Natural killer cell (primary cell): ENCODE measurements around the gene NT5M. TPM values are rescaled to one million over a fixed set of nuclear protein-coding genes. Genes with fewer than 3 reads are reported as not detected.

Source experiments
- ATAC-seq, 3 donors: fragments of 150-1000 bp in 2 of 3; fragments of 200-7000 bp in 1 of 3; cut with Tn5 transposase; 1 replicate in 1 of 3; 2 replicates in 2 of 3; pipeline ENCODE4 v1.10.0; 2021; ENCODE audit warnings: mild to moderate bottlenecking in 2 of 3, moderate library complexity in 2 of 3
- DNase-seq, 2 donors: peaks; one replicate each; pipeline versions ENCODE4 v3.0.0 to v3.0.0-alpha.2; 2013 to 2021; ENCODE audit warnings: mixed read lengths in 1 of 2
- H3K27ac ChIP-seq: one replicate; pipeline ENCODE4 v1.5.1; 2013; ENCODE audit warnings: mild to moderate bottlenecking, low read length
- H3K27me3 ChIP-seq: one replicate; pipeline ENCODE4 v1.6.1; 2013; ENCODE audit warnings: low read length; ENCODE audit not compliant: control insufficient read depth, insufficient read depth
- H3K36me3 ChIP-seq: one replicate; pipeline ENCODE4 v1.6.1; 2013; ENCODE audit warnings: low read length; ENCODE audit not compliant: control insufficient read depth, insufficient read depth
- H3K4me1 ChIP-seq: one replicate; pipeline ENCODE4 v1.6.1; 2013; ENCODE audit warnings: low read length; ENCODE audit not compliant: control insufficient read depth, insufficient read depth
- H3K4me3 ChIP-seq: one replicate; pipeline ENCODE4 v1.5.1; 2013; ENCODE audit warnings: low read length
- H3K9me3 ChIP-seq: one replicate; pipeline ENCODE4 v1.6.1; 2013; ENCODE audit warnings: low read length; ENCODE audit not compliant: control insufficient read depth, insufficient read depth
- H3K27ac Mint-ChIP-seq, 2 donors: one replicate each; pipeline ENCODE4 v1.8.0; 2022; ENCODE audit warnings: mild to moderate bottlenecking in 2 of 2, mixed read lengths in 2 of 2, moderate library complexity in 1 of 2
- H3K27me3 Mint-ChIP-seq, 2 donors: one replicate each; pipeline ENCODE4 v1.8.0; 2022; ENCODE audit warnings: low read depth in 2 of 2, mixed read lengths in 2 of 2
- H3K36me3 Mint-ChIP-seq: one replicate; pipeline ENCODE4 v1.8.0; 2022; ENCODE audit warnings: mixed read lengths
- H3K4me1 Mint-ChIP-seq, 2 donors: one replicate each; pipeline ENCODE4 v1.8.0; 2022; ENCODE audit warnings: mixed read lengths in 2 of 2
- H3K4me3 Mint-ChIP-seq: one replicate; pipeline ENCODE4 v1.8.0; 2022; ENCODE audit warnings: mild to moderate bottlenecking, moderate library complexity, mixed read lengths
- H3K9me3 Mint-ChIP-seq, 2 donors: one replicate each; pipeline ENCODE4 v1.8.0; 2022; ENCODE audit warnings: mixed read lengths in 2 of 2
- CTCF ChIP-seq: fragments of 200-600 bp; IDR thresholded peaks from one replicate; pipeline ENCODE4 v1.8.0; 2022; ENCODE audit warnings: antibody characterized with exemption
- WGBS: methylation state at CpG from one replicate; pipeline ENCODE4 v1.1.7; 2013; ENCODE audit warnings: missing lambda C conversion rate; ENCODE audit not compliant: insufficient coverage; 5-methylcytosine and 5-hydroxymethylcytosine counted together
- intact Hi-C: fragments of 100-400 bp; cut with micrococcal nuclease; formaldehyde crosslinking; loops from one replicate; pipeline ENCODE4 v1.14.2; 2022
- total RNA-seq, 4 donors: library from RNA; stranded (reverse); fragments of 120-200 nt in 1 of 4; gene quantifications; one replicate each; pipeline versions ENCODE4 v1.2.3 to v1.2.4, GENCODE V29; 2013 to 2022

The NT5M gene
- total RNA-seq, 3 donors from 2014 or later (not counting 1 experiment from before 2014, with no cell fraction given) = 3.5 to 4.4 (median 4.1) TPM

DNA sequence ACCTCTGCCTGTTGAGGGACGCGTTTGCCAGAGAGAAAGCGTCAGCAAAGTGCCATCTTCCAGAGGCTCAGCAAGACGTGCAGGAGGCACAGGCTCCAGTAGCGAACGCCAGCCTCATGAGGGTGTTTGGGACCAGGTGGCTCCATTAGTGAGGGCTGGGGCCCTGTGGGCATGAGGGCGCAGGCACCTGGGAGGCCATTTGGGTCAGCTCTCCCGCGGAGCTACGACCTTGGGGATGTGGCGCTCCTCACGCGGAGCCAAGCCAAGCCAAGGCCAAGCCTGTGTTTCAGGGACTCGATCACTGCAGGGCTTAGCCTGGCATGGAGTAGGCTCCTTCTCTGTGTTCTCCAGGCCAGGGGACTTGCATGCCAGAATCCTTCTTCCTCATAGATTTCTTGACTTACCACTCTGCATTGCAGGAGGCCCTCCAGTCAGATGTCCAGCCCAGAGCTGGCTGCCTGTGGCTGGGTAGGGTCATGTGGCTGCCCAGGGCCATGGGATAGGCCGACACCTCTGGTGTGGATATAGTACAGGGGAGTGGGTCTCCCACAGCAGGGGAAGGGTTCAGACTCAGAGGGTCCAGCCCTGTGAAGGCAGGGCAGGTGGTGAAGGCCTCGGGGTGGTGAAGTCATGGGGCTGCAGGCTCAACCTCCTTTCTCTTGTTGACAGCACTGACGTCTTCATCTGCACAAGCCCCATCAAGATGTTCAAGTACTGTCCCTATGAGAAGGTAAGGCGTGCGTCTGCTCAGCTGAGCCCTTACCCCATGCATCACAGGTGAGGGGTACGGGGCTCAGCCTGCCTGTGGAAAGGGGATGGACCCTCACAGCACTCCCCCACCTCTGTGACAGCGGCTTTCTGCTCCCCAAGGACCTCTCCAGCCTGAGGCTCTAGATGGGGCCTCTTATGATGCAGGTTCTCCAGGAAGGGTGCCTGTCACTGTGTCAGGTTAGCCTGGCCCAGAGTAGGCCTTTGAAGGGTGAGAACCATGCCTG is 19.6 kb downstream of the NT5M start:
- intact Hi-C loops = no loop called here
- ATAC-seq = no peak
- Histone ChIP-seq H3K9me3 (no peaks in the 10 kb centered on the region), H3K4me3 (no peak overlapping the region), H3K27ac (no peak overlapping the region), H3K4me1 (peaks cover under 1% of the 10 kb centered on the region), H3K27me3 (no peaks in the 10 kb centered on the region), H3K36me3 (no peaks in the 10 kb centered on the region)
- Mint-ChIP-seq H3K36me3 (no peaks in the 10 kb centered on the region), H3K9me3 (no peaks in the 10 kb centered on the region), H3K27ac (no peak overlapping the region), H3K4me1 (no peaks in the 10 kb centered on the region), H3K4me3 (no peak overlapping the region), H3K27me3 (no peaks in the 10 kb centered on the region)
- TF ChIP-seq CTCF = no peak
- DNase-seq = no peak
- 94% methylated on average over 21 of the region's 21 CpGs for WGBS

DNA sequence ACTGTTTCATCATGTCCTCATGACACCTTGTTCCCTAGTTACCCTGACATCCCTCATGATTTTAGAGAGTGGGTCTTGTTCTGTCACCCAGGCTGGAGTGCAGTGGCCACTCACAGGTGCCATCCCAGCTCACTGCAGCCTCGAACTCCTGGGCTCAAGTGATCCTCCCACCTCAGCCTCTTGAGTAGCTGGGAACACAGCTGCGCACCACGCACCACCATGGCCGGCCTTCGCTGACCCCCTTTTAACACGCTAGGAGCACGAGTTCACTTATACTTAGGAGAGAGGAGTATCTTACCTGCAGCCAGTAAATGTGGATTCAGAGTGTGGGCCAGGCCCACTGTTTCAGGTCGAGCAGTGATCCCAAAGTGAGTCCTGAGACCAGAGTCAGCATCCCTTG is 21.4 kb downstream of the NT5M start:
- no peak overlapping the region for H3K4me3 Mint-ChIP-seq

GRCh38 chr17:17325228-17325627 is 22.1 kb downstream of the NT5M start:
- H3K27me3 ChIP-seq = no peaks in the 10 kb centered on the region
- ATAC-seq (no peak), DNase-seq (no peak)
- H3K9me3 ChIP-seq = no peaks in the 10 kb centered on the region
- TF ChIP-seq CTCF = no peak
- Mint-ChIP-seq H3K27ac (no peak overlapping the region), H3K4me1 (no peaks in the 10 kb centered on the region), H3K9me3 (no peaks in the 10 kb centered on the region), H3K27me3 (no peaks in the 10 kb centered on the region), H3K36me3 (no peaks in the 10 kb centered on the region), H3K4me3 (no peak overlapping the region)
- 95% methylated on average over 10 of the region's 10 CpGs for WGBS
- no peak overlapping the region for H3K4me3 ChIP-seq
- no peaks in the 10 kb centered on the region for H3K36me3 ChIP-seq
- intact Hi-C loops = no loop called here
- H3K27ac ChIP-seq = no peak overlapping the region
- H3K4me1 ChIP-seq = no peaks in the 10 kb centered on the region

More for the DNA sequence above, 21.4 kb downstream of the NT5M start:
- intact Hi-C loops = no loop called here
- Mint-ChIP-seq H3K4me1 (no peaks in the 10 kb centered on the region), H3K27me3 (no peaks in the 10 kb centered on the region), H3K36me3 (no peaks in the 10 kb centered on the region), H3K27ac (no peak overlapping the region), H3K9me3 (no peaks in the 10 kb centered on the region)
- H3K9me3 ChIP-seq = no peaks in the 10 kb centered on the region
- no peak for ATAC-seq
- no peak overlapping the region for H3K27ac ChIP-seq
- no peaks in the 10 kb centered on the region for H3K36me3 ChIP-seq
- H3K27me3 ChIP-seq = no peaks in the 10 kb centered on the region
- no peaks in the 10 kb centered on the region for H3K4me1 ChIP-seq
- no peak overlapping the region for H3K4me3 ChIP-seq
- no peak for DNase-seq
- no peak for TF ChIP-seq CTCF
- WGBS = 85% methylated on average over 8 of the region's 8 CpGs
